ENCODE measurements around the gene MIGA2. TPM values are rescaled to one million over a fixed set of nuclear protein-coding genes. Genes with fewer than 3 reads are reported as not detected.
A peak's percentile ranks its signal among the peaks of the same experiment; 100 is the strongest.

Gene MIGA2
- polyA plus RNA-seq, 1 experiment: 10.6 TPM

DNA sequence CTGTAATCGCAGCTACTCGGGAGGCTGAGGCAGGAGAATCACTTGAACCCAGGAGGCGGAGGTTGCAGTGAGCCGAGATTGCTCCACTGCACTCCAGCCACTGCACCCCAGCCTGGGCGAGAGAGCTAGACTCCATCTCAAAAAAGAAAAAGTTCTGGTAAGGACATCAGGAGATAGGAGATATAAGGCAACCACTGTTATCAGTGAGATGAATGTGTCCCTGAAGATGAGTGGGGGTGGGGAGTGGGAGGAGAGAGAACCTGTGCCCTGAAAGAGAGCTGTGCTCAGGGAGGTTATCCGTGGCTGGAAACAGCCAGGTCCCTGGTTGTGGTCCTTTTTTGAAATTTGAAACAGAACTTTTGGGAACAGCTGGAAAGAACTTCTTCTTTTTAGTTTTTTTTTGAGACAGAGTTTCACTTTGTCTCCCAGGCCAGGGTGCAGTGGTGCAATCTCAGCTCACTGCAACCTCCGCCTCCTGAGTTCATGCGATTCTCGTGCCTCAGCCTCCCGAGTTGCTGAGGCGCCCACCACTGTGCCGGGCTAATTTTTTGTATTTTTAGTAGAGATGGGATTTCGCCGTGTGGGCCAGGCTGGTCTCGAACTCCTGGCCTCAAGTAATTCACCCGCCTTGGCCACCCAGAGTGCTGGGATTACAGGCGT, 77.3 kb downstream of the MIGA2 start:
- no peak overlapping the region for H3K4me3 ChIP-seq (ENCODE audit: low read depth, low read length)
- CTCF ChIA-PET: interaction anchor here (0.6 to 1.8 kb wide), 3 partner anchors 11 to 1149 kb away, joined by 3 to 14 read pairs (median 5); no protein-coding TSS in a partner anchor

DNA sequence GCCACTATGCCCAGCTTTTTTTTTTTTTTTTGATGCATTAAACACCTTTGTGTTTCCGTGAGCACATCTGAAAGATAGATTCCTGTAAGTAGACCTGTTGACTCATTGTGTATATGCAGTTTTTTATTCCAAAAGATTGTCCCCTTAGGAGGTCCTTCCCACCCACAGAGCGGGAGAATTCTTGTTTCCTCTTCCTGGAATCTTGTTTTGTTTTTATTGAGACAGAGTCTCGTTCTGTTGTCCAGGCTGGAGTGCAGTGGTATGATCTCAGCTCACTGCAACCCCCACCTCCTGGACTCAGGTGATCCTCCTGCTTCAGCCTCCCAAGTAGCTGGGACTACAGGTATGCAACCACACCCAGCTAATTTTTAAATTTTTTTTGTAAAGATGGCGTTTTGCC, 82.4 kb downstream of the MIGA2 start:
- POLR2A ChIA-PET: no interaction called here
- TF ChIP-seq, protein P1, sequence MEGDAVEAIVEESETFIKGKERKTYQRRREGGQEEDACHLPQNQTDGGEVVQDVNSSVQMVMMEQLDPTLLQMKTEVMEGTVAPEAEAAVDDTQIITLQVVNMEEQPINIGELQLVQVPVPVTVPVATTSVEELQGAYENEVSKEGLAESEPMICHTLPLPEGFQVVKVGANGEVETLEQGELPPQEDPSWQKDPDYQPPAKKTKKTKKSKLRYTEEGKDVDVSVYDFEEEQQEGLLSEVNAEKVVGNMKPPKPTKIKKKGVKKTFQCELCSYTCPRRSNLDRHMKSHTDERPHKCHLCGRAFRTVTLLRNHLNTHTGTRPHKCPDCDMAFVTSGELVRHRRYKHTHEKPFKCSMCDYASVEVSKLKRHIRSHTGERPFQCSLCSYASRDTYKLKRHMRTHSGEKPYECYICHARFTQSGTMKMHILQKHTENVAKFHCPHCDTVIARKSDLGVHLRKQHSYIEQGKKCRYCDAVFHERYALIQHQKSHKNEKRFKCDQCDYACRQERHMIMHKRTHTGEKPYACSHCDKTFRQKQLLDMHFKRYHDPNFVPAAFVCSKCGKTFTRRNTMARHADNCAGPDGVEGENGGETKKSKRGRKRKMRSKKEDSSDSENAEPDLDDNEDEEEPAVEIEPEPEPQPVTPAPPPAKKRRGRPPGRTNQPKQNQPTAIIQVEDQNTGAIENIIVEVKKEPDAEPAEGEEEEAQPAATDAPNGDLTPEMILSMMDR (IDR thresholded peaks at IDR 0.05; ENCODE audit: low read depth, low read length): no peak
- no peak for DNase-seq (ENCODE audit: low read depth, low spot score)

More for the DNA sequence above, 77.3 kb downstream of the MIGA2 start:
- Histone ChIP-seq H3K27ac (ENCODE audit: low read depth, low read length) (no peak overlapping the region), H3K9me3 (ENCODE audit: control insufficient read depth, insufficient read depth, low read length) (no peaks in the 10 kb centered on the region), H3K27me3 (ENCODE audit: control insufficient read depth, insufficient read depth, low read length) (no peaks in the 10 kb centered on the region)
- no peak for DNase-seq (ENCODE audit: low read depth, low spot score)
- POLR2A ChIA-PET: interaction anchor here (0.7 kb wide), 1 partner anchor 108 kb away, joined by 3 read pairs; no protein-coding TSS in a partner anchor
- TF ChIP-seq, protein P1 (IDR thresholded peaks at IDR 0.05; ENCODE audit: low read depth, low read length): no peak

DNA sequence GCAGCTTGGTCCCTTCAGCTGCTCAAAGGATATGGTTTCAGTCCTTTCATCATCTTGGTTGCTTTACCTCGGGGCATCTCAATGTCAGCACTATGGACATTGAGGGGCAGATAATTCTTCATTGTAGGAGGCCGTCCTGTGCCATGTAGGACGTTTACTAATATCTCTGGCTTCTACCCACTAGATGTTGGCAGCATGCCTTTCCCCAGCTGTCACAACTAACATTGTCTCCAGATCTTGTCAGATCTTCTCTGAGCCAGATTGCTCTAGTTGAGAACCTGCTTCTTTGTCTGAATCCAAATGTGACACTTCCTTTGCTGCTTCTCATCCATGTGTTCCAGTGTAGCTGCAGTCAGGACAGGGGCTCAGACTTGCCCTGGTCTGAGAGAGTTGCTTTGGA, 85.1 kb downstream of the MIGA2 start:
- peak overlapping the region; percentile 21 for H3K27ac ChIP-seq (ENCODE audit: low read depth, low read length)
- CTCF ChIA-PET: interaction anchor here (2.7 kb wide), 1 partner anchor 10 kb away, joined by 19 read pairs; no protein-coding TSS in a partner anchor
- POLR2A ChIA-PET: no interaction called here

More for the DNA sequence above, 82.4 kb downstream of the MIGA2 start:
- no peak overlapping the region for H3K27ac ChIP-seq (ENCODE audit: low read depth, low read length)
- no peak overlapping the region for H3K4me3 ChIP-seq (ENCODE audit: low read depth, low read length)
- H3K27me3 ChIP-seq (ENCODE audit: control insufficient read depth, insufficient read depth, low read length): no peaks in the 10 kb centered on the region
- CTCF ChIA-PET: interaction anchor here (0.6 to 0.8 kb wide), 2 partner anchors 13 to 492 kb away, joined by 3 to 4 read pairs; no protein-coding TSS in a partner anchor
- H3K9me3 ChIP-seq (ENCODE audit: control insufficient read depth, insufficient read depth, low read length): no peaks in the 10 kb centered on the region

More for the DNA sequence above, 85.1 kb downstream of the MIGA2 start:
- no peak for DNase-seq (ENCODE audit: low read depth, low spot score)
- Histone ChIP-seq H3K27me3 (ENCODE audit: control insufficient read depth, insufficient read depth, low read length) (no peaks in the 10 kb centered on the region), H3K9me3 (ENCODE audit: control insufficient read depth, insufficient read depth, low read length) (no peaks in the 10 kb centered on the region), H3K4me3 (ENCODE audit: low read depth, low read length) (no peak overlapping the region)
- TF ChIP-seq, protein P1 (IDR thresholded peaks at IDR 0.05; ENCODE audit: low read depth, low read length): no peak

Other genes starting within 250 kb of the MIGA2 start
- 25.7 and 27.4 TPM in 2 replicates for gene TBC1D13, start 249.4 kb upstream of the MIGA2 start, polyA plus RNA-seq (2011; rRNA removed)
- 6.3 and 7.8 TPM in 2 replicates for gene ENDOG, start 218.1 kb upstream of the MIGA2 start, polyA plus RNA-seq (2011; rRNA removed)
- gene SPOUT1, start 206.8 kb upstream of the MIGA2 start, polyA plus RNA-seq (2011; rRNA removed): 19.1 and 24.7 TPM in 2 replicates
- 5.2 and 7.0 TPM in 2 replicates for gene KYAT1, start 154.7 kb upstream of the MIGA2 start, polyA plus RNA-seq (2011; rRNA removed)
- 25.3 and 31.7 TPM in 2 replicates for gene LRRC8A, start 154.5 kb upstream of the MIGA2 start, polyA plus RNA-seq (2011; rRNA removed)
- gene PHYHD1, start 115.6 kb upstream of the MIGA2 start, polyA plus RNA-seq (2011; rRNA removed): 9.3 and 11.6 TPM in 2 replicates
- gene DOLK, start 89.0 kb upstream of the MIGA2 start, polyA plus RNA-seq (2011; rRNA removed): 31.4 and 31.8 TPM in 2 replicates
- 46.3 and 52.1 TPM in 2 replicates for gene NUP188, start 88.9 kb upstream of the MIGA2 start, polyA plus RNA-seq (2011; rRNA removed)
- 29.3 and 39.1 TPM in 2 replicates for gene SH3GLB2, start 8.3 kb upstream of the MIGA2 start, polyA plus RNA-seq (2011; rRNA removed)
- 11.9 and 13.2 TPM in 2 replicates for gene DOLPP1, start 44.5 kb downstream of the MIGA2 start, polyA plus RNA-seq (2011; rRNA removed)
- gene CRAT, start 74.2 kb downstream of the MIGA2 start, polyA plus RNA-seq (2011; rRNA removed): 24.3 and 29.3 TPM in 2 replicates
- gene PTPA, start 74.8 kb downstream of the MIGA2 start, polyA plus RNA-seq (2011; rRNA removed): 140 and 159 TPM in 2 replicates
- 4.9 TPM in 2 replicates for gene IER5L, start 141.6 kb downstream of the MIGA2 start, polyA plus RNA-seq (2011; rRNA removed)